ENCODE data around the gene GPC1. TPM values are rescaled to one million over a fixed set of nuclear protein-coding genes. Genes with fewer than 3 reads are reported as not detected.

GPC1 gene
- total RNA-seq, 1 donor: 54.3 TPM

DNA sequence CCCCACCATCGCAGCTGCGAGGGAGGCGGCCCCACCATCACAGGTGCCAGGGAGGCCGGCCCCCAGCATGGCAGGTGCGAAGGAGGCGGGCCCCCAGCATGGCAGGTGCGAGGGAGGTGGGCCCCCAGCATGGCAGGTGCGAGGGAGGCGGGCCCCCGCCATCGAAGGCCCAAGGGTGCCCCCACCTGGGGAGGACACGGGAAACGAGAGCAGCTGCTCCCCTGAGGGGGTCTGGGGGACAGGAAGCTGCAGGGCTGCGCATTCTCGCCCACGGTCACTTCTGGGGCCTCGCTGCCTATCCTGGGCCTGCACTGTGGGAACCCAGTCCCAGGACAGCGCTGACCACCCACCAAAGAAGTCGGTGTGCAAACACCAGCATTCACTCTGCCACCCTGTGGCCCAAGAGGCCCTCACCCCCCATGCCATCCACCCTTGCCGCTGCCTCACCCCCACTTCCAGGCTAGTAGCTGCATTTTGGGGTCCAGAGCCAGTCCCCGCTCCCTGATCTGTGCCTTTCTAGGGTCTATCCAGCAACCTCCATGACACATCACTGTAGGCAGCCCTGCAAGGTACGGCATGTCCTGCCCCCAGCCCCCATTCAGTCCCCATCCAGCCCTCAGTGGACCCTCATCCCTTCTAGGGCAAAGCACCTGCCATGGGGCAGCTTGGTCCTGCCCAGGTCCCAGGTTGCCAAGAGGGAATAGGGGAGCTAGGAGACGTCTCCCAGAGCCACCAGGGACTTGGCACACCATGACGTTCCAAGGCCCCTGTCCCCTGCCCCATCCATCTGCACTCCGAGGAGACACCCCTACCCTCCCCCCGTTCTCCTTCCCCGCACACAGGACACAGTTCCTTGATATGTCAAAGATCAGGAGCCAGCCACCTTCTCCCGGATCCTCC is 24.0 kb upstream of the GPC1 start:
- H3K4me3 ChIP-seq (ENCODE audit: insufficient read depth, low read length): no peak overlapping the region
- no peaks in the 10 kb centered on the region for H3K27me3 ChIP-seq (ENCODE audit: insufficient read depth, low read length)
- no peak overlapping the region for H3K27ac ChIP-seq (ENCODE audit: low read depth, low read length)
- H2AFZ ChIP-seq (ENCODE audit: low read length): no peak overlapping the region
- no peaks in the 10 kb centered on the region for H4K20me1 ChIP-seq (ENCODE audit: insufficient read depth, low read length)
- no peaks in the 10 kb centered on the region for H3K79me2 ChIP-seq (ENCODE audit: insufficient read depth, low read length)
- DNase-seq (ENCODE audit: insufficient read length, low spot score, missing footprints): peak; percentile 70
- H3K4me2 ChIP-seq (ENCODE audit: insufficient read depth, low read length): no peak overlapping the region
- TF ChIP-seq, protein P1, sequence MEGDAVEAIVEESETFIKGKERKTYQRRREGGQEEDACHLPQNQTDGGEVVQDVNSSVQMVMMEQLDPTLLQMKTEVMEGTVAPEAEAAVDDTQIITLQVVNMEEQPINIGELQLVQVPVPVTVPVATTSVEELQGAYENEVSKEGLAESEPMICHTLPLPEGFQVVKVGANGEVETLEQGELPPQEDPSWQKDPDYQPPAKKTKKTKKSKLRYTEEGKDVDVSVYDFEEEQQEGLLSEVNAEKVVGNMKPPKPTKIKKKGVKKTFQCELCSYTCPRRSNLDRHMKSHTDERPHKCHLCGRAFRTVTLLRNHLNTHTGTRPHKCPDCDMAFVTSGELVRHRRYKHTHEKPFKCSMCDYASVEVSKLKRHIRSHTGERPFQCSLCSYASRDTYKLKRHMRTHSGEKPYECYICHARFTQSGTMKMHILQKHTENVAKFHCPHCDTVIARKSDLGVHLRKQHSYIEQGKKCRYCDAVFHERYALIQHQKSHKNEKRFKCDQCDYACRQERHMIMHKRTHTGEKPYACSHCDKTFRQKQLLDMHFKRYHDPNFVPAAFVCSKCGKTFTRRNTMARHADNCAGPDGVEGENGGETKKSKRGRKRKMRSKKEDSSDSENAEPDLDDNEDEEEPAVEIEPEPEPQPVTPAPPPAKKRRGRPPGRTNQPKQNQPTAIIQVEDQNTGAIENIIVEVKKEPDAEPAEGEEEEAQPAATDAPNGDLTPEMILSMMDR (IDR thresholded peaks at IDR 0.05; ENCODE audit: extremely low read depth, low read depth, low read length): no peak
- no peaks in the 10 kb centered on the region for H3K9me3 ChIP-seq (ENCODE audit: low read depth, low read length)
- H3K36me3 ChIP-seq (ENCODE audit: insufficient read depth, low read length): no peaks in the 10 kb centered on the region
- no peaks in the 10 kb centered on the region for H3K4me1 ChIP-seq (ENCODE audit: insufficient read depth, low read length)

DNA sequence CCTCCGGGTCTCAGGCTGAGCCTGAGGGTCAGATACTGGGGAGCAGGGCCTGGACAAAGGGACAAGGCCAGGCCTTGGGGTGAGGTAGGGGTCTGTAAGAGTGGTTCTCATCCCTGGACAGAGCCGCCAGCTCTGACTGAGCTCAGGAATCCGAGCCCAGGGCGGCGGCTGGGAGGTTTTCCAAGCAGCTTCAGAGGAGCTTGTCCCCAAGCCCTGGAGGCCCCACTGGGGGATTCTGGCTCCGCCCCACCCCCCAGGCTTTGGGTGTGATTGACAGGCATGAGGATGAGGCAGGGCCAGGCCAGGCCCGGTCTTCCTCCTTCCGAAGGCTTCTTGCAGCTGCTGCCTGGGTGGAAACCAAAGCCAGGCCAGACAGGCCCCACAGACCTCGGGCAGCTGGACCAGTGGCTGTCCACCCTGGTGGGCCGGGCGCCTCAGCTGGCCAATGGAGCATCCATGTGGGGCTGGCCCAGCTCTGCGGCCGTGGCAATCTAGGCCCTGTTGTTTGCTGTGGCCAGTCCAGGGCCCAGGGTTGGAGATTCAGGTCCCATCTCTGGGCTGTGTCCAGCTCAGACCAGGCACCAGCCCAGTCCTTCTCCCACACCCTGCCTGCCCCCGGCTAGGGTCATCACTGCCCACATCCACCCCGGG is 23.1 kb upstream of the GPC1 start:
- TF ChIP-seq, protein P1 (IDR thresholded peaks at IDR 0.05; ENCODE audit: extremely low read depth, low read depth, low read length): no peak
- DNase-seq (ENCODE audit: insufficient read length, low spot score, missing footprints): peak; percentile 26
- H3K9me3 ChIP-seq (ENCODE audit: low read depth, low read length): no peaks in the 10 kb centered on the region
- no peaks in the 10 kb centered on the region for H3K27me3 ChIP-seq (ENCODE audit: insufficient read depth, low read length)
- no peaks in the 10 kb centered on the region for H3K4me1 ChIP-seq (ENCODE audit: insufficient read depth, low read length)
- H4K20me1 ChIP-seq (ENCODE audit: insufficient read depth, low read length): no peaks in the 10 kb centered on the region
- no peak overlapping the region for H3K4me3 ChIP-seq (ENCODE audit: insufficient read depth, low read length)
- H3K36me3 ChIP-seq (ENCODE audit: insufficient read depth, low read length): no peaks in the 10 kb centered on the region
- H3K79me2 ChIP-seq (ENCODE audit: insufficient read depth, low read length): no peaks in the 10 kb centered on the region
- H3K27ac ChIP-seq (ENCODE audit: low read depth, low read length): no peak overlapping the region
- H3K4me2 ChIP-seq (ENCODE audit: insufficient read depth, low read length): no peak overlapping the region
- no peak overlapping the region for H2AFZ ChIP-seq (ENCODE audit: low read length)

- Histone ChIP-seq H3K4me2 (ENCODE audit: insufficient read depth, low read length) (no peak overlapping the region), H3K36me3 (ENCODE audit: insufficient read depth, low read length) (no peaks in the 10 kb centered on the region), H2AFZ (ENCODE audit: low read length) (no peak overlapping the region), H3K27me3 (ENCODE audit: insufficient read depth, low read length) (no peaks in the 10 kb centered on the region), H3K79me2 (ENCODE audit: insufficient read depth, low read length) (no peaks in the 10 kb centered on the region), H3K9me3 (ENCODE audit: low read depth, low read length) (no peaks in the 10 kb centered on the region), H3K27ac (ENCODE audit: low read depth, low read length) (no peak overlapping the region), H3K4me3 (ENCODE audit: insufficient read depth, low read length) (no peak overlapping the region), H3K4me1 (ENCODE audit: insufficient read depth, low read length) (no peaks in the 10 kb centered on the region), H4K20me1 (ENCODE audit: insufficient read depth, low read length) (no peaks in the 10 kb centered on the region)
- peak; percentile 84 for DNase-seq (ENCODE audit: insufficient read length, low spot score, missing footprints)
- TF ChIP-seq, protein P1 (IDR thresholded peaks at IDR 0.05; ENCODE audit: extremely low read depth, low read depth, low read length): no peak
Observed at GRCh38 chr2:240412975-240413812, 22.3 kb upstream of the GPC1 start.
